Liver (tissue), 3 donors: Measurements from ENCODE around the gene RBM22.

Experiments
- JUND ChIP-seq, 2 donors: IDR thresholded peaks; 2 replicates each; pipeline ENCODE4 v1.6.1; 2016; ENCODE audit warnings: antibody characterized with exemption in 2 of 2
- RAD21 ChIP-seq, 2 donors: IDR thresholded peaks; 2 replicates each; pipeline ENCODE4 v1.6.1; 2016; ENCODE audit warnings: antibody characterized with exemption in 2 of 2, mild to moderate bottlenecking in 2 of 2
- TF ChIP-seq, protein P1 (sequence below): fragments of 150-350 bp; IDR thresholded peaks from 2 replicates; pipeline ENCODE4 v1.5.1; 2017; ENCODE audit warnings: improper control_type of control experiment, low read depth, low read length; ENCODE audit not compliant: missing input control
- donor health status: healthy.
- donor health status: healthy.

DNA sequence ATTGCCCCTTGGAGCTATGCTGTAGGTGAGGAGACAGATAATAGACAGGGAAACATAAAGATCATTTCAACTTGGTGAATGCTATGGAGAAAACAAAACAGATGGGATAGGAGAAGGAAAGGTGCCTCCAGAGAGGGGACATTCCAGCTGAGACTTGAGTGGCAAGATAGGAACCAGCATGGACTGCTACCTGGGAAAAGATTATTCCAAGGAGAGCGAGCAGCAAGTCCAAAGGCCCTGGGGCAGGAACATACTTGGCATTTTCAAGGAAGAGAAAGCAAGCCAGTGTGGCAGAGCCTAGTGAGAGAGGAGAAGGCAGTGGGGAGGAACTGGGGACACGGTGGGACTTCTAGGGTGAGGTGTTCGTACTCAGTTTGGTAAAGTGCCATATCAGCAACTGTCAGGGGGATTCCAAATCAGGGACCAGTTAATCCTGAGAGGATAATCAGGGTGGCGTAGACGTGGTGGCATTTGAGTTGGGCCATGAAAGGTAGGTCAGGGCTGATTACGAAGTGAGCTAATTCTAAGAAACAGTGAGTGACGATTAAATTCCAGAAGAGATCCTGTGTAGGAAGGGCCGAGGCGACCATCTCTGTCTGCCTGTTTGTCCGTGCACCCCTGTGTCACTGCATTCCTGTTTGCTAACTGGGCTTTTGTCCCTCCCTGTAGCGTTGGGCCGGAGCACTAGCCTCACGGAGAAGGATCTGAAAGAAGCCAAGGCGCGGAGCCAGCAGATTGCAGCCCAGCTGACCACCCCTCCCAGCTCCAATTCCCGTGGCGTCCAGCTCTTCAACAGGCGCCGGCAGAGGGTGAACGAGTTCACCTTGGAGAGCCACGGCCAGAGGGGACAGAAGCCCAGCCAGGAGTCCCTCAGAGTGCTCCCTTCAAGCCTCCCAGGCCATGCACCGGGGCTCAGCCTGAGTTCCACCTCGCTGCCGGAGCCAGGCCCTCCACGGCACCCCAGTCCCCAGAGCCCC, 53.3 kb downstream of the RBM22 start:
- TF ChIP-seq, protein P1, sequence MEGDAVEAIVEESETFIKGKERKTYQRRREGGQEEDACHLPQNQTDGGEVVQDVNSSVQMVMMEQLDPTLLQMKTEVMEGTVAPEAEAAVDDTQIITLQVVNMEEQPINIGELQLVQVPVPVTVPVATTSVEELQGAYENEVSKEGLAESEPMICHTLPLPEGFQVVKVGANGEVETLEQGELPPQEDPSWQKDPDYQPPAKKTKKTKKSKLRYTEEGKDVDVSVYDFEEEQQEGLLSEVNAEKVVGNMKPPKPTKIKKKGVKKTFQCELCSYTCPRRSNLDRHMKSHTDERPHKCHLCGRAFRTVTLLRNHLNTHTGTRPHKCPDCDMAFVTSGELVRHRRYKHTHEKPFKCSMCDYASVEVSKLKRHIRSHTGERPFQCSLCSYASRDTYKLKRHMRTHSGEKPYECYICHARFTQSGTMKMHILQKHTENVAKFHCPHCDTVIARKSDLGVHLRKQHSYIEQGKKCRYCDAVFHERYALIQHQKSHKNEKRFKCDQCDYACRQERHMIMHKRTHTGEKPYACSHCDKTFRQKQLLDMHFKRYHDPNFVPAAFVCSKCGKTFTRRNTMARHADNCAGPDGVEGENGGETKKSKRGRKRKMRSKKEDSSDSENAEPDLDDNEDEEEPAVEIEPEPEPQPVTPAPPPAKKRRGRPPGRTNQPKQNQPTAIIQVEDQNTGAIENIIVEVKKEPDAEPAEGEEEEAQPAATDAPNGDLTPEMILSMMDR = no peak
- TF ChIP-seq RAD21 (IDR thresholded peaks at IDR 0.05) = no peak
- no peak for TF ChIP-seq JUND (IDR thresholded peaks at IDR 0.05)
